Measurements from ENCODE around the gene SLC2A4. TPM values are rescaled to one million over a fixed set of nuclear protein-coding genes. Genes with fewer than 3 reads are reported as not detected.
"Not testable (repeated sequence)": the region's sequence is repeated elsewhere in the genome, so short reads cannot be mapped to it uniquely, and the experiment has no call there.

SLC2A4 gene
- total and polyA plus RNA-seq, 9 donors: 0.83 to 9.8 (median 3.4) TPM

- H3K9me3 ChIP-seq: no peaks in the 10 kb centered on the region
- no peaks in the 10 kb centered on the region for H3K4me1 ChIP-seq (ENCODE audit: insufficient read depth)
- DNase-seq: peak in 1 of 5 donors; percentile 14
- H3K4me3 ChIP-seq: no peak within 1 kb of the TSS
- no peak within 1 kb of the TSS for H3K27ac ChIP-seq
- WGBS, 3 donors: 33 to 37% (median 33%) methylated on average over 14 to 17 of the region's 17 CpGs
- intact Hi-C loops (cut with DNase I): no loop called here
- no peak for TF ChIP-seq CTCF (IDR thresholded peaks at IDR 0.05)
- no peak for TF ChIP-seq POLR2A (IDR thresholded peaks at IDR 0.05)
- TF ChIP-seq EP300 (IDR thresholded peaks at IDR 0.05): no peak
- H3K27me3 ChIP-seq: no peaks in the 10 kb centered on the region
- H3K36me3 ChIP-seq: no peaks in the 10 kb centered on the region
Observed at GRCh38 chr17:7336240-7337175, 55.0 kb downstream of the SLC2A4 start, which contains the start of gene ACAP1. ACAP1 (plus strand) TSS chr17:7336529; CDS start chr17:7336735, 206 bp downstream.

- H3K9me3 ChIP-seq; intact Hi-C loops (cut with DNase I); H3K4me3 ChIP-seq; H3K27ac ChIP-seq; H3K4me1 ChIP-seq (ENCODE audit: insufficient read depth); DNase-seq; H3K27me3 ChIP-seq; H3K36me3 ChIP-seq: not testable (repeated sequence)
- WGBS, 3 donors: 69 to 75% (median 75%) methylated on average over 7 of the region's 7 CpGs
Observed at GRCh38 chr17:7337600-7337999, 56.1 kb downstream of the SLC2A4 start.

Small RNA genes lying within 50 kb of the gene (small RNA-seq; reads per million reads assigned to genes)
- gene AC026954.2: not detected
- not detected for gene RF00019

Other genes with a start within 250 kb of the SLC2A4 start
Only the 30 nearest of the 33 such genes appear.
- gene CLEC10A, start 201.5 kb upstream of the SLC2A4 start, total RNA-seq: 1 to 10 TPM in 6 of 7 donors, under 1 TPM in 1; 0.98 to 2.9 (median 2.2) TPM
- 1 to 10 TPM; 3.5 to 9.4 TPM for gene CLEC10A, start 201.5 kb upstream of the SLC2A4 start, polyA plus RNA-seq
- gene ASGR2, start 166.9 kb upstream of the SLC2A4 start, total RNA-seq: under 1 TPM in 5 of 7 donors, not detected in 2; 0.20 to 0.72 (median 0.60) TPM
- under 1 TPM; 0.24 to 0.37 TPM for gene ASGR2, start 166.9 kb upstream of the SLC2A4 start, polyA plus RNA-seq
- 1 to 10 TPM in 4 of 7 donors, under 1 TPM in 3; 0.63 to 3.3 (median 1.0) TPM for gene ASGR1, start 102.3 kb upstream of the SLC2A4 start, total RNA-seq
- gene ASGR1, start 102.3 kb upstream of the SLC2A4 start, polyA plus RNA-seq: 1 to 10 TPM in 1 of 2 donors, under 1 TPM in 1; 0.20 to 1.3 TPM
- gene DLG4, start 61.9 kb upstream of the SLC2A4 start, total RNA-seq: 10 to 100 TPM; 11.0 to 67.7 (median 34.5) TPM
- 10 to 100 TPM; 25.1 to 27.8 TPM for gene DLG4, start 61.9 kb upstream of the SLC2A4 start, polyA plus RNA-seq
- 100 to 1,000 TPM; 303 to 638 (median 374) TPM for gene ACADVL, start 61.8 kb upstream of the SLC2A4 start, total RNA-seq
- 100 to 1,000 TPM; 277 to 381 TPM for gene ACADVL, start 61.8 kb upstream of the SLC2A4 start, polyA plus RNA-seq
- 10 to 100 TPM; 36.9 to 80.6 (median 61.3) TPM for gene DVL2, start 47.2 kb upstream of the SLC2A4 start, total RNA-seq
- 10 to 100 TPM in 1 of 2 donors, 1 to 10 TPM in 1; 8.2 to 49.0 TPM for gene DVL2, start 47.2 kb upstream of the SLC2A4 start, polyA plus RNA-seq
- gene PHF23, start 42.3 kb upstream of the SLC2A4 start, total RNA-seq: 10 to 100 TPM; 19.4 to 57.7 (median 41.0) TPM
- gene PHF23, start 42.3 kb upstream of the SLC2A4 start, polyA plus RNA-seq: 10 to 100 TPM; 23.3 to 42.5 TPM
- 1,000 to 10,000 TPM in 1 of 7 donors, 100 to 1,000 TPM in 6; 526 to 1,303 (median 619) TPM for gene GABARAP, start 39.3 kb upstream of the SLC2A4 start, total RNA-seq
- 1,000 to 10,000 TPM in 1 of 2 donors, 100 to 1,000 TPM in 1; 763 to 1,518 TPM for gene GABARAP, start 39.3 kb upstream of the SLC2A4 start, polyA plus RNA-seq
- gene CTDNEP1, start 30.0 kb upstream of the SLC2A4 start, total RNA-seq: 100 to 1,000 TPM in 5 of 7 donors, 10 to 100 TPM in 2; 42.3 to 136 (median 123) TPM
- gene CTDNEP1, start 30.0 kb upstream of the SLC2A4 start, polyA plus RNA-seq: 100 to 1,000 TPM in 1 of 2 donors, 10 to 100 TPM in 1; 82.5 to 256 TPM
- 10 to 100 TPM; 18.7 to 55.7 (median 40.6) TPM for gene ELP5, start 29.5 kb upstream of the SLC2A4 start, total RNA-seq
- 10 to 100 TPM; 35.1 to 56.0 TPM for gene ELP5, start 29.5 kb upstream of the SLC2A4 start, polyA plus RNA-seq
- gene CLDN7, start 19.2 kb upstream of the SLC2A4 start, total RNA-seq: 100 to 1,000 TPM in 1 of 7 donors, 1 to 10 TPM in 4, under 1 TPM in 1, not detected in 1; 0.53 to 102 (median 6.3) TPM
- 1 to 10 TPM in 1 of 2 donors, under 1 TPM in 1; 0.27 to 1.1 TPM for gene CLDN7, start 19.2 kb upstream of the SLC2A4 start, polyA plus RNA-seq
- gene YBX2, start 12.9 kb downstream of the SLC2A4 start, total RNA-seq: 1 to 10 TPM in 2 of 7 donors, under 1 TPM in 2, not detected in 3; 0.30 to 1.8 (median 0.98) TPM
- under 1 TPM; 0.33 to 0.80 TPM for gene YBX2, start 12.9 kb downstream of the SLC2A4 start, polyA plus RNA-seq
- gene EIF5A, start 25.9 kb downstream of the SLC2A4 start, total RNA-seq: 100 to 1,000 TPM in 5 of 7 donors, 10 to 100 TPM in 2; 55.9 to 302 (median 229) TPM
- 100 to 1,000 TPM; 182 to 258 TPM for gene EIF5A, start 25.9 kb downstream of the SLC2A4 start, polyA plus RNA-seq
- gene GPS2, start 33.6 kb downstream of the SLC2A4 start, total RNA-seq: 10 to 100 TPM; 53.1 to 76.5 (median 59.3) TPM
- 100 to 1,000 TPM in 1 of 2 donors, 10 to 100 TPM in 1; 62.2 to 103 TPM for gene GPS2, start 33.6 kb downstream of the SLC2A4 start, polyA plus RNA-seq
- 10 to 100 TPM; 11.2 to 48.0 (median 41.6) TPM for gene NEURL4, start 47.6 kb downstream of the SLC2A4 start, total RNA-seq
- gene NEURL4, start 47.6 kb downstream of the SLC2A4 start, polyA plus RNA-seq: 10 to 100 TPM in 1 of 2 donors, 1 to 10 TPM in 1; 9.6 to 32.8 TPM
- gene ACAP1, start 54.8 kb downstream of the SLC2A4 start, total RNA-seq: 1 to 10 TPM; 1.9 to 9.4 (median 5.5) TPM
- gene ACAP1, start 54.8 kb downstream of the SLC2A4 start, polyA plus RNA-seq: 1 to 10 TPM; 2.2 to 5.8 TPM
- 10 to 100 TPM in 5 of 7 donors, 1 to 10 TPM in 2; 5.1 to 12.9 (median 10.5) TPM for gene KCTD11, start 70.4 kb downstream of the SLC2A4 start, total RNA-seq
- 10 to 100 TPM; 10.4 to 12.5 TPM for gene KCTD11, start 70.4 kb downstream of the SLC2A4 start, polyA plus RNA-seq
- gene TMEM95, start 73.4 kb downstream of the SLC2A4 start, total RNA-seq: not detected
- not detected for gene TMEM95, start 73.4 kb downstream of the SLC2A4 start, polyA plus RNA-seq
- 1 to 10 TPM; 5.0 to 8.3 (median 6.4) TPM for gene TNK1, start 99.4 kb downstream of the SLC2A4 start, total RNA-seq
- 1 to 10 TPM in 1 of 2 donors, under 1 TPM in 1; 0.85 to 3.6 TPM for gene TNK1, start 99.4 kb downstream of the SLC2A4 start, polyA plus RNA-seq
- gene PLSCR3, start 112.8 kb downstream of the SLC2A4 start, total RNA-seq: 10 to 100 TPM; 11.0 to 52.4 (median 33.8) TPM
- gene PLSCR3, start 112.8 kb downstream of the SLC2A4 start, polyA plus RNA-seq: 10 to 100 TPM in 1 of 2 donors, 1 to 10 TPM in 1; 7.1 to 40.9 TPM
- gene TMEM256, start 122.4 kb downstream of the SLC2A4 start, total RNA-seq: 100 to 1,000 TPM in 2 of 7 donors, 10 to 100 TPM in 5; 57.0 to 133 (median 85.2) TPM
- gene TMEM256, start 122.4 kb downstream of the SLC2A4 start, polyA plus RNA-seq: 100 to 1,000 TPM in 1 of 2 donors, 10 to 100 TPM in 1; 44.0 to 128 TPM
- gene NLGN2, start 126.1 kb downstream of the SLC2A4 start, total RNA-seq: 10 to 100 TPM; 11.4 to 76.2 (median 53.9) TPM
- gene NLGN2, start 126.1 kb downstream of the SLC2A4 start, polyA plus RNA-seq: 10 to 100 TPM; 16.9 to 30.2 TPM
- gene SPEM1, start 138.6 kb downstream of the SLC2A4 start, total RNA-seq: not detected
- not detected for gene SPEM1, start 138.6 kb downstream of the SLC2A4 start, polyA plus RNA-seq
- not detected for gene SPEM2, start 143.9 kb downstream of the SLC2A4 start, total RNA-seq
- gene SPEM2, start 143.9 kb downstream of the SLC2A4 start, polyA plus RNA-seq: not detected
- not detected for gene SPEM3, start 147.1 kb downstream of the SLC2A4 start, total RNA-seq
- not detected for gene SPEM3, start 147.1 kb downstream of the SLC2A4 start, polyA plus RNA-seq
- gene TMEM102, start 153.7 kb downstream of the SLC2A4 start, total RNA-seq: 1 to 10 TPM in 5 of 7 donors, under 1 TPM in 2; 0.43 to 8.3 (median 1.5) TPM
- gene TMEM102, start 153.7 kb downstream of the SLC2A4 start, polyA plus RNA-seq: 1 to 10 TPM in 1 of 2 donors, under 1 TPM in 1; 0.61 to 1.2 TPM
- gene FGF11, start 157.8 kb downstream of the SLC2A4 start, total RNA-seq: 1 to 10 TPM in 2 of 7 donors, under 1 TPM in 5; 0.10 to 4.2 (median 0.61) TPM
- gene FGF11, start 157.8 kb downstream of the SLC2A4 start, polyA plus RNA-seq: 1 to 10 TPM in 1 of 2 donors, under 1 TPM in 1; 0.25 to 5.1 TPM
- gene CHRNB1, start 163.3 kb downstream of the SLC2A4 start, total RNA-seq: 10 to 100 TPM in 2 of 7 donors, 1 to 10 TPM in 5; 3.2 to 13.5 (median 7.6) TPM
- 1 to 10 TPM; 5.9 to 7.8 TPM for gene CHRNB1, start 163.3 kb downstream of the SLC2A4 start, polyA plus RNA-seq
- 100 to 1,000 TPM in 3 of 7 donors, 10 to 100 TPM in 4; 39.3 to 123 (median 85.5) TPM for gene ZBTB4, start 197.9 kb downstream of the SLC2A4 start, total RNA-seq
- 10 to 100 TPM; 53.8 to 84.5 TPM for gene ZBTB4, start 197.9 kb downstream of the SLC2A4 start, polyA plus RNA-seq
- gene SLC35G6, start 199.7 kb downstream of the SLC2A4 start, total RNA-seq: not detected
- not detected for gene SLC35G6, start 199.7 kb downstream of the SLC2A4 start, polyA plus RNA-seq